HEK293T (cell line): Measurements from ENCODE around the gene RAB11FIP5.

Experiments
- CTCF ChIA-PET: fragments of 350-600 bp; formaldehyde crosslinking; extraction: SDS; loops from one replicate; lab custom pipeline; 2021; ENCODE audit warnings: antibody characterized with exemption, inconsistent platforms; lab: Yijun Ruan, JAX
- POLR2A ChIA-PET: fragments of 350-600 bp; formaldehyde crosslinking; extraction: SDS; loops from one replicate; lab custom pipeline; 2020; ENCODE audit warnings: antibody characterized with exemption, inconsistent platforms; lab: Yijun Ruan, JAX
- DNase-seq: peaks from one replicate; pipeline ENCODE4 v3.0.0; 2012; ENCODE audit warnings: mixed read lengths; ENCODE audit errors: extremely low spot score
- ARNT ChIP-seq: fragments of 450-650 bp; IDR thresholded peaks from 2 replicates; pipeline ENCODE4 v1.6.1; 2017; ENCODE audit warnings: mild to moderate bottlenecking
- BHLHE40 ChIP-seq: fragments of 450-650 bp; IDR thresholded peaks from 2 replicates; pipeline ENCODE4 v1.6.1; 2016; ENCODE audit warnings: mild to moderate bottlenecking, moderate library complexity, borderline replicate concordance
- CTBP1 ChIP-seq: fragments of 450-650 bp; IDR thresholded peaks from 2 replicates; pipeline ENCODE4 v1.6.1; 2016; ENCODE audit warnings: borderline replicate concordance
- ELF4 ChIP-seq: fragments of 450-650 bp; IDR thresholded peaks from 2 replicates; pipeline ENCODE4 v1.6.1; 2017; ENCODE audit warnings: antibody characterized with exemption
- FOXA1 ChIP-seq: fragments of 450-650 bp; IDR thresholded peaks from 2 replicates; pipeline ENCODE4 v1.6.1; 2016; ENCODE audit warnings: mild to moderate bottlenecking
- FOXK2 ChIP-seq: fragments of 450-650 bp; IDR thresholded peaks from 2 replicates; pipeline ENCODE4 v1.6.1; 2016; ENCODE audit warnings: mild to moderate bottlenecking
- FOXM1 ChIP-seq: fragments of 450-650 bp; IDR thresholded peaks from 2 replicates; pipeline ENCODE4 v1.6.1; 2017; ENCODE audit warnings: mild to moderate bottlenecking, borderline replicate concordance
- HDGF ChIP-seq: fragments of 450-650 bp; IDR thresholded peaks from 2 replicates; pipeline ENCODE4 v1.6.1; 2017; ENCODE audit warnings: antibody characterized with exemption, borderline replicate concordance
- L3MBTL2 ChIP-seq: fragments of 450-650 bp; conservative IDR thresholded peaks from 2 replicates; pipeline ENCODE4 v1.6.1; 2016; ENCODE audit warnings: mild to moderate bottlenecking
- LEF1 ChIP-seq: fragments of 450-650 bp; IDR thresholded peaks from 2 replicates; pipeline ENCODE4 v1.6.1; 2017; ENCODE audit warnings: mild to moderate bottlenecking, borderline replicate concordance
- NFRKB ChIP-seq: fragments of 450-650 bp; IDR thresholded peaks from 2 replicates; pipeline ENCODE4 v1.6.1; 2016; ENCODE audit warnings: mild to moderate bottlenecking, moderate library complexity
- SP1 ChIP-seq: fragments of 450-650 bp; IDR thresholded peaks from 2 replicates; pipeline ENCODE4 v1.6.1; 2017
- SUZ12 ChIP-seq: fragments of 450-650 bp; IDR thresholded peaks from 2 replicates; pipeline ENCODE4 v1.6.1; 2016; ENCODE audit warnings: mild to moderate bottlenecking
- TARDBP ChIP-seq: fragments of 450-650 bp; IDR thresholded peaks from 2 replicates; pipeline ENCODE4 v1.6.1; 2016
- ZNF384 ChIP-seq: fragments of 450-650 bp; IDR thresholded peaks from 2 replicates; pipeline ENCODE4 v1.6.1; 2016
- TF ChIP-seq, protein P1 (sequence below): fragments of 450-650 bp; IDR thresholded peaks from 2 replicates; pipeline ENCODE4 v1.6.1; 2016

The RAB11FIP5 gene

DNA sequence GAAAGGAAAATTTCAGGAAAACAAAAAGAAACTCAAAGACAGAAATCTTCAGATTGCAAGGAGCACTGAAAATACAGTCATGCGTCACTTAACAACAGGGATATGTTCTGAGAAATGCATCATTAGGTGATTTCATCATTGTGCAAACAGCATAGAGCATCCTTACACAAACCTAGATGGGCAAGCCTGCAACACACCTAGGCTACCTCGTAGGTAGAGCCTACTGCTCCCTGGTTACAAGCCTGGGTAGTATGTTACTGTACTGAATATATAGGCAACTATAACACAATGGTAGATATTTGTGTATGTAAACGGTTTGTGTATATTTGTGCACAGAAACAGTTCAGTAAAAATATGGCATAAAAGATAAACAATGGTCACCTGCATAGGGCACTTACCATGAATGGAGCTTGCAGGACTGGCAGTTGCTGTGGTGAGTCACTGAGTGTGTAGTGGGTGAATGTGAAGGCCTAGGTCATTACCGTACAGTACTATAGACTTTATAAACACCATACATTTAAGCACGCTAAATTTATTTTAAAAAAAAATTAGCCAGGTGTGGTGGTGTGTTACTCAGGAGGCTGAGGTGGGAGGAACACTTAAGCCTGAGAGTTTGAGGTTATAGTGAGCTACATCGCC is 74.7 kb downstream of the RAB11FIP5 start:
- ChIA-PET CTCF (no interaction called here), POLR2A (no interaction called here)
- no peak for DNase-seq
- TF ChIP-seq FOXK2: no peak

DNA sequence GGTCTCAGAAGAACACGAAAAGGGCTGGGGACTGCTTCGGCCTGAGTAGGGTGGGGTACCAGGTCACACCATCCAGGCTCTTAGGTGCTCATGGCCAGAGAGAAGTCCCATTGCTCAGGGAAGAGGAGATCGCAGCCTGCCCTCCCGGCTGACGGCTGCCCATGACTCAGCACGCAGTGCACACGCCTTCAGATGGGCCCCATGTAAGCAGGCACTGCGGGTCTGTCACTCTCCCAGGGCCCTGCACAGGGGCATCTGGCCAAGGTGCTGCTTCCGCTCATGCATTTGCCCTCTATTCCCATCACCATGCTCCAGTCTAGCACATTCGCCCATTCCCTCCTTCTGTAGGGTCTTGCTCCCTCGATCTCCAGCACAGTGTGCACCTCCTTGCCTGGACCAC is 76.0 kb downstream of the RAB11FIP5 start:
- CTCF ChIA-PET: no interaction called here
- TF ChIP-seq TARDBP: no peak
- TF ChIP-seq FOXA1: no peak
- TF ChIP-seq BHLHE40: no peak
- no peak for TF ChIP-seq CTBP1
- no peak for TF ChIP-seq HDGF
- TF ChIP-seq NFRKB: no peak
- DNase-seq: no peak
- POLR2A ChIA-PET: no interaction called here

DNA sequence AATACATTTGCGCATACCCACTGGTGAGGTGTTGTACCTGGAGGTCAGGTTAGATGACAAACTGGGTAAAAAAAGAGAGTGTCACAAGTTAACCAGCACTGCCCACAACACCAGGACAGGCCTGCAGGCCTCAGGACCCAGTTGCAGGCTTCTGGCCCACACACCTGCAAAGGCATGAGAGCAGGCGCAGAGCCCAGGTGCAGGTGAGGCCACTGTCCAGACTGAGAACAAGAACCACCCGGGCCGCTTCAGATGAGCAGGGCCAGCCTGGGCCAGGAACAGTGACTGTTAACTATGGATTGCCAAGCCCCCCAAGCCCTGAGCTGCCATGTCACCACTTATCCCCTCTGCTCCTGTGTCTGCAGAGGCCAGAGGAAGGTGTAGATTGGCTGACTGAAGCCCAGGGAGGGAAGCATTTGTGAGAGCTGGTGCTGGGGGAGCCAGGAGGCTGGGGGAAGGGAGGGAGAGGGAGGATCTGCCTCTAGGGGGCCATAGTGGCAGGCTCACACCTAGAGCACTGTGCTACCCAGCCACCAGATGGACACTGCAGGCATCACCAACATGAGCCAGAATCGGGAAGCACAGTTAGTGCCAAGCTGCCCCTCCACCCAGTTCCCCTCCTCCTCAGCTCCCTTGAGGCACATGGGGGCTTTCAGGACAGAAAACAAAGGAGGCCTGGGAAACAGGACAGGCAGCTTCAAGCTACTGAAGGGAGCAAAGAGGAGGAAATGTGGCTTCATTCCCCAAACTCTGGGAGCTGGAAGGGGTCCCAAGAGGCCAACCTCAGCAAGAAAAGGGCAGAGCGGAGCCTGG is 76.6 kb downstream of the RAB11FIP5 start:
- TF ChIP-seq CTBP1 (no peak), FOXK2 (no peak), ZNF384 (no peak), SUZ12 (no peak), FOXM1 (no peak), NFRKB (no peak), ARNT (no peak), HDGF (no peak), FOXA1 (no peak), L3MBTL2 (no peak), SP1 (no peak), LEF1 (no peak), ELF4 (no peak), TARDBP (no peak), BHLHE40 (no peak)
- TF ChIP-seq, protein P1, sequence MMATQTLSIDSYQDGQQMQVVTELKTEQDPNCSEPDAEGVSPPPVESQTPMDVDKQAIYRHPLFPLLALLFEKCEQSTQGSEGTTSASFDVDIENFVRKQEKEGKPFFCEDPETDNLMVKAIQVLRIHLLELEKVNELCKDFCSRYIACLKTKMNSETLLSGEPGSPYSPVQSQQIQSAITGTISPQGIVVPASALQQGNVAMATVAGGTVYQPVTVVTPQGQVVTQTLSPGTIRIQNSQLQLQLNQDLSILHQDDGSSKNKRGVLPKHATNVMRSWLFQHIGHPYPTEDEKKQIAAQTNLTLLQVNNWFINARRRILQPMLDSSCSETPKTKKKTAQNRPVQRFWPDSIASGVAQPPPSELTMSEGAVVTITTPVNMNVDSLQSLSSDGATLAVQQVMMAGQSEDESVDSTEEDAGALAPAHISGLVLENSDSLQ: no peak
- ChIA-PET CTCF (no interaction called here), POLR2A (no interaction called here)
- no peak for DNase-seq

DNA sequence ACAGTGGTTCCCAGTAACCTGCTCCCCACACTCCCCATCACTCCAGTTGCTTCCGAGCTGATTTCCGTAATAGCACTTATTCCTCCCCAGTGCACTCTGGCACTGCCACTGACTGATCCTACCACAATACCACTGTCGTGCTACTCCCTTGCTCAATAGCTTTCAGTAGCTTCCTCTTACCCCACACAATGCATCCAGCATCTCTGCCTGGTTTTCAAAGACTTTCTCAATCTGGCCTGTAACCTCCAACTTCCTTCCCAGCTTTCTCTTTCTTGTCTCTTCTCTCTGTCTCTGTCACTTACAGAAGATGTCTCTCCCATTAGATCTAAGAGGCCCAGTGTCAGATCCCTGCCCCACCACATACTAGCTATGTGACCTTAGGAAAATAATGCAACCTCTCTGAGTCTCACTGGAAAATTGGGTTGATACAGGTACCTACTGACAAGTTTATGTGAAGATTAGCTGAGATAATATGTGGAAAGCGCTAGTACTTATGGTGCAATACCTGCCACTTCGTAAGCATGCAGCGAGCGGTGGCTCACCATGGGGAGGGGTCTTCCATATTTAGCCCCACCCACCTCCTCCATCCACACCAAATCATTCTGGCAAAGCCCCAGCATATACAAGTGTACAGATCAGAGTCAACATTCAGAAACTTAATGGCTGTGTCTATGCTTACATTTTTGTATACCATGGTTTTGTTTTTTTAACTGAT is 77.9 kb downstream of the RAB11FIP5 start:
- POLR2A ChIA-PET: no interaction called here

DNA sequence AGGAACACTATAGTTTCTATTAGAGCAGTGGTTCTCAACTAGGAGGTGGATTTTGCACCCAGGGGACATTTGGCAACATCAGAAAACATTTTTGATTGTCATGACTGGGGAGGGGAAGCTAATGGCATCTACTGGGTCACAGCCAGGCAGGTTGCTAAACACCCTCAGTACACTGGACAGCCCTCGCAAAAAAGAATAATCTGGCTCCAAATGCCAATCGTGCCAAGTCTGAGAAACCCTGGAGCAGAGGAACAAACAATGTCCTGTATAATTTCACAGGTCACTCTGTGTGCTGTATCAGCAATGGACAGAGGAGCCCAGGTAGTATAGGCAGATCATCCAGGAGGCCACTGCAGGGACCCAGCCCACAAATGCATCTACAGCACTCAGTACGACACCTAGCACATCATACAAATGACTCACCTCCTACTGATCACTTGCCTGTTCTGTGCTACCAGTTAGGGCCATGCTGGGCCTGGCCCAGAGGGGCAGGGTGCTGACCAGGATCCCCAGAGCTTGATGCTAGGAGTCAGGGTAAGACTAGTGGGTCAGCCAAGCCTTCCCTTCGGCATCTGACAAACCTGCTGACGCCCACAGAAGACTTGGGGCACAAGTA is 78.9 kb downstream of the RAB11FIP5 start:
- ChIA-PET POLR2A (no interaction called here), CTCF (no interaction called here)

More for the DNA sequence above, 77.9 kb downstream of the RAB11FIP5 start:
- CTCF ChIA-PET: interaction anchor here (0.7 kb wide), 1 partner anchor 24 kb away, joined by 5 read pairs; no protein-coding TSS in a partner anchor
- no peak for TF ChIP-seq SP1
- no peak for TF ChIP-seq BHLHE40
- TF ChIP-seq ELF4: no peak
- TF ChIP-seq ARNT: no peak
- no peak for TF ChIP-seq HDGF
- TF ChIP-seq LEF1: no peak
- TF ChIP-seq NFRKB: no peak
- TF ChIP-seq TARDBP: no peak
- no peak for DNase-seq

DNA sequence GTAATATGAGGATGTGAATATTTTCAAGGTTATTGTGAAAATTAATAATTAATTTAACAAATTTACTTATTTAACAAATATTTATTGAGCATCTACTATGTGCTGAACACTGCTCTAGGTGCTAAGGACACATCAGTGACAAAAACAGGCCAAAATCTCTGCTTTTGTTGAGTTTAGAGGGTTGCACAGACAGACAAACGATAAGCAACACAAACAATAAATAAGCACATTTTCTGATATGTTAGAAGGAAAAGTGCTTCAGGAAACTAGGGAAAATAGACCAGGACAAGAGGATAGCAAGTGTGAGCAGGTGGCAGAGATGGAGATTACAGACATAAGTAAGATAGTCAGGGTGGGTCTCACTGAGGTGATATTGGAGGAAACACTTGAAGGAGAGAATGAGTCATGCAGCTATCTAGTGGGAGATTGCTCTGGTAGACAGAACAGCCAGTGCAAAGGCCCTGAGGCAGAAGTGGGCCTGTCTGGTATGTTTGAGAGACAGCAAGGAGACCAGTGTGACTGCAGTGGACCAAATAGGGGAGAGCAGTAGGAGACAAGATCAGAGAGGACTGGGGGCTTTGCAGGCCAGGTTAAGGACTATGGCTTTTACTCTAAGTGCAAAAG is 79.5 kb downstream of the RAB11FIP5 start:
- TF ChIP-seq ARNT (no peak), L3MBTL2 (no peak), ELF4 (no peak), CTBP1 (no peak), SP1 (no peak), SUZ12 (no peak), BHLHE40 (no peak), HDGF (no peak), LEF1 (no peak), FOXK2 (no peak)
- no peak for DNase-seq
- ChIA-PET POLR2A (no interaction called here), CTCF (no interaction called here)

More for the DNA sequence above, 78.9 kb downstream of the RAB11FIP5 start:
- TF ChIP-seq ELF4 (no peak), NFRKB (no peak), LEF1 (no peak), HDGF (no peak), ARNT (no peak), CTBP1 (no peak), BHLHE40 (no peak), SUZ12 (no peak), L3MBTL2 (no peak)
- TF ChIP-seq, protein P1: no peak
- no peak for DNase-seq
